ENCODE results near the gene CLSTN2.

The CLSTN2 gene

DNA sequence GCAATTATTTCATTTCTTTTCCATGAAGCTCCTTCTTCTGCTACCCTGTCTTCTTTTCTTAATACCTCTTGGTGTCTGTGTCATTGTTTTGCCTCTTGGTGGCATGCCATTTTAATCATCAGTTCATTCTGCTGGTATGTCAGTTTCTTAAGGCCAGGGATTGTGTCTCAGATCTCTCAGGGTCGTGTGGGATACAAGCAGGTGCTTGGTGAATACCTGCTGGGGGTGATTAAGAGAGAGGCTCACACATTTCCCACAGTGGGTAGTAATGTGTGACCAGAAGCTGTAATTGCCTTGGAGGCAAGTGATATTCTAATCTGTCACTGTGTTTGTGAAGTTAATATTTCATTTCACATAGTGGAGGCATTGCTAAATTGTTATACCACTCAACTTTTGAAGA, 381.5 kb downstream of the CLSTN2 start:
- Histone ChIP-seq H3K27ac (ENCODE audit: low read depth, low read length) (no peak overlapping the region), H3K4me1 (ENCODE audit: control insufficient read depth, insufficient read depth, low read length) (no peaks in the 10 kb centered on the region), H3K9ac (ENCODE audit: low read length) (no peak overlapping the region), H3K27me3 (ENCODE audit: control insufficient read depth, insufficient read depth, low read length) (no peaks in the 10 kb centered on the region), H3K4me3 (ENCODE audit: low read length) (no peak overlapping the region), H3K36me3 (ENCODE audit: control insufficient read depth, insufficient read depth, low read length) (no peaks in the 10 kb centered on the region)

DNA sequence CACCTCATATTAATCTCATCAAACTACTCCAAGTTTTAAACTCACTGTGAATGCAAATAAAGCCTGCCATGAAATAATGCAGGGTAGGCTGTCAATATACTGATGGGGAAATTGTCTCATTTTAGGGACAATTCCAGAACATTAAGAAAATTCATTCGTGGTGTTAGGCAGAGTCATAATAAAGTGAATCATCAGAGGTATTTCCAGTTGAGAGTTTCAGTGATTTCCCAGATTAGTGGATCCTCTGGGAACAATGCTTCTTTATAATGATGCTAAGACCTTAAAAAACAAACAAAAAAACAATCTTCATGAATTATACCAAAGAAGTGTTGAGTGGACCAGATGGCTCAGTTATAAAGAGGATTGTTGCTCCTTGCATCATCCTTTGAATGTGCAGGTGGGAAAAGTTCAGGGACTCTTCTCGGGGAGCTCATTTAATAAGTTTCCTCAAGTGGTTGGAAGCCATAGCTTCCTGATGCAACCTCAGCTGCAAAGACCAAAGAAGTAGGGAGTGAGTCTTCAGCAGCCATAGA, 381.9 kb downstream of the CLSTN2 start:
- no peak overlapping the region for H3K9ac ChIP-seq (ENCODE audit: low read length)
- no peaks in the 10 kb centered on the region for H3K36me3 ChIP-seq (ENCODE audit: control insufficient read depth, insufficient read depth, low read length)
- H3K4me1 ChIP-seq (ENCODE audit: control insufficient read depth, insufficient read depth, low read length): no peaks in the 10 kb centered on the region
- H3K4me3 ChIP-seq (ENCODE audit: low read length): no peak overlapping the region
- no peaks in the 10 kb centered on the region for H3K27me3 ChIP-seq (ENCODE audit: control insufficient read depth, insufficient read depth, low read length)
- H3K27ac ChIP-seq (ENCODE audit: low read depth, low read length): no peak overlapping the region

DNA sequence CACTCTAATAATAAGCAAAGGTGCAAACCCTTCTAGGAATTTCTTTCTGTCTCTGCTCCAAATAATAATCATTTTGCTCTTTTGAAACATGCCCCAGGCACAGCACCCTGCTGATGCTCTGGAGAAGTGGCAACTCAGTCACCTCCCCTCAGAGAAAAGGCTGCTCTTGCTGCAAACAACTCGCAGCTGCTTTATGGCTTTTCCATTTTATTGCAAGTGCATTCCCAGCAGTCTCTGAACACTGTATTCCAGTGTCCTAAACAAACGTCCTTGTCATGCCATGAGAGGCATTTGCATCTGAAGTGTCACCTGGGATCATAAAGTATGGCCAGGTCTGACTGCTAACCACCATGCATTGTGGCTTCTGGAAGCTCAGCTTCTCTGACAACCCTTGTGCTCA, 384.8 kb downstream of the CLSTN2 start:
- H3K9ac ChIP-seq (ENCODE audit: low read length): no peak overlapping the region
- no peaks in the 10 kb centered on the region for H3K27me3 ChIP-seq (ENCODE audit: control insufficient read depth, insufficient read depth, low read length)
- H3K4me1 ChIP-seq (ENCODE audit: control insufficient read depth, insufficient read depth, low read length): no peaks in the 10 kb centered on the region
- H3K4me3 ChIP-seq (ENCODE audit: low read length): no peak overlapping the region
- no peaks in the 10 kb centered on the region for H3K36me3 ChIP-seq (ENCODE audit: control insufficient read depth, insufficient read depth, low read length)
- no peak overlapping the region for H3K27ac ChIP-seq (ENCODE audit: low read depth, low read length)

DNA sequence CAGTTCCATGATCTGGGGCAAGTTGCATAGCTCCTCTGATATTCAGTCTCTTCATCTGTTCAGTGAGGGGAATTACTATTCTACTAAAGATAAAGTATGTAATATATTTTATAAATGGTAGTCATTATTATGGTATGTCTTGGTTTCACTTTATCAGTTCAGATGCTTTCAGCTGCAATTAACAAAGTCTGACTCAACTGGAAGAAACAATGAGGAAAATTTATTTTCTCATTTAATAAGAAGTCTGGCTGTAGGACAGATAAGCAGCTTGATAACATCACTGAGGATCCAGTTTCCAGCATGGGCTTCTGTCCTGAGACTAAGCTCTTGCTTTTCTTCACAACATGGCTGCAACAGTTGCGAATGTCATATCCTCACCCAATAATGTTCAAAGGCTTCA, 388.6 kb downstream of the CLSTN2 start:
- H3K4me3 ChIP-seq (ENCODE audit: low read length): no peak overlapping the region
- no peak overlapping the region for H3K27ac ChIP-seq (ENCODE audit: low read depth, low read length)
- H3K4me1 ChIP-seq (ENCODE audit: control insufficient read depth, insufficient read depth, low read length): no peaks in the 10 kb centered on the region
- H3K9ac ChIP-seq (ENCODE audit: low read length): no peak overlapping the region
- no peaks in the 10 kb centered on the region for H3K36me3 ChIP-seq (ENCODE audit: control insufficient read depth, insufficient read depth, low read length)
- no peaks in the 10 kb centered on the region for H3K27me3 ChIP-seq (ENCODE audit: control insufficient read depth, insufficient read depth, low read length)

DNA sequence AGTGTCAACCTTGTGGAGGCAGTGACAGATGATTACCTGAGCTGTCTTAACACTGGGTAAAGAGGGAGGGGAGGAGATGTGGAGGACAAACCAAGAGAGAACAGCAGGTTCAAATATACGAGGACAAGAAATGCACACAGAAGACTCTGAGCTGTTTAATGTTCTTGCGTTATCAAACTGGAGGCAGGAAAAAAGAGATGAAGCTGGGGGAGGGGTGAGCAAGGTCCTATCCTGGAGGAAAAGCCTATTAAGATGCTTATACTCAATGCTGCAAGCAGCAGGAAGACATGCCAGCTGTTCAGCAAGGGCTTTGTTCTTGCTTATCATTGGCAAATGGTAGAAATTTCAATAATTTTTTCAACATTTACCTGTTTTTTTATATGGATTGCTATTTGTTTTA, 397.1 kb downstream of the CLSTN2 start:
- H3K4me1 ChIP-seq (ENCODE audit: control insufficient read depth, insufficient read depth, low read length): no peaks in the 10 kb centered on the region
- no peak overlapping the region for H3K9ac ChIP-seq (ENCODE audit: low read length)

DNA sequence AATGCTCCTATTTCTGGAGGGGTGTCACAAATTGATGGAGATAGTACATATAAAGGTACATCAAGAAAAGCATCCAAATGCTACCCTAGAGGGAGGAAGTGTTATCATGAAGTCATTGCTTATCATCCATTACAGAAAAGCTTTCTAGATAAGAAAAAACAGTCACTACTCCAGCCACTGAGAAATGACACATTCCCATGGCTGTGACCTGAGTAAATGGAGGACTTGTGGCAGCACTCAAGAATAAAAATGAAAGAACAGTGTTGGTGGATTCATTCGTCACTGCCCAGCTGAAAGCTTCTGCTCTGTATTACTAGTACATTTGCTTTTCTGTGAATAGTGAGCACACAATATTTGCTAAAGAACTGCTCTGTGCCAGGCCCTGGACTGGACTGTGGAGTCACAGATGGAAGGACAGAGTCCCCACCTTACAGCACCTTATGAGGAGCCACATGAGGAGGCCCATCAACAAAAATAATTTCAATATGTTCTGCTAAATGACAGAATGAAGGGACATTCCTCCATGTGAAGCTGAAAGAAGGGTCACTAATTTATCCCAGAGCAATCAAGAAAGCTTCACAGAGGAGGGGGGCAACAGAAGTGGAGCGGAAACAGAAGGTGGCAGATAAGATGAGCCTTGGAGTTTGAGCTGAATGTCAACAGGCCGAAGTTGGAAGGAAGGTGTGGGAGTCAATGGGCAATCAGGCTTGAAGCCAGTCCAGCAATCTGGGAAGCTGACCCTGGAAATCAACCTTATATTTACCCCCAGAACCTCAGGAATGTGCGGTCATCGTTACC, 399.3 kb downstream of the CLSTN2 start:
- Histone ChIP-seq H3K36me3 (ENCODE audit: control insufficient read depth, insufficient read depth, low read length) (no peaks in the 10 kb centered on the region), H3K9ac (ENCODE audit: low read length) (no peak overlapping the region), H3K4me1 (ENCODE audit: control insufficient read depth, insufficient read depth, low read length) (no peaks in the 10 kb centered on the region), H3K27me3 (ENCODE audit: control insufficient read depth, insufficient read depth, low read length) (no peaks in the 10 kb centered on the region), H3K4me3 (ENCODE audit: low read length) (no peak overlapping the region), H3K27ac (ENCODE audit: low read depth, low read length) (no peak overlapping the region)

More for the DNA sequence above, 397.1 kb downstream of the CLSTN2 start:
- no peak overlapping the region for H3K27ac ChIP-seq (ENCODE audit: low read depth, low read length)
- H3K36me3 ChIP-seq (ENCODE audit: control insufficient read depth, insufficient read depth, low read length): no peaks in the 10 kb centered on the region
- no peaks in the 10 kb centered on the region for H3K27me3 ChIP-seq (ENCODE audit: control insufficient read depth, insufficient read depth, low read length)
- H3K4me3 ChIP-seq (ENCODE audit: low read length): no peak overlapping the region

DNA sequence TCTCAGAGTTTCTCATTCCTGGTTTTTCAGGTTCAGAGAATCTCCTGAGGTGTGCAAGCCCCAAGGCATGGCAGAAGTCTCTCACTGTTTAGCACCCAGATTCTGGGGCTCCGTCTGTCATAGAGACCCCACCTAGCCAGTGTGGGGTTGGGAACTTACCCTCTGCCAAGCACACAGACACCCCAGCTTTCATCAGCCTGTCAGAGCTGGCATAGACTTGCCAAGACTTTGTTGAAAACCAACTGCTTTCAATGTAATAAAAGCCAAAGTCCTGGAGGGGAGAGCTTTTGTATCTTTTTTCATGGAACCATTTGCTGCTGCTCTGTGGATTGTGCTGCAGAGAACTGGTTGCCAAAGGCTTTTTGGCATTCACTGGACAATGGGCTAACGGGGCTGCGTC, 401.5 kb downstream of the CLSTN2 start:
- H3K4me1 ChIP-seq (ENCODE audit: control insufficient read depth, insufficient read depth, low read length): no peaks in the 10 kb centered on the region
- H3K9ac ChIP-seq (ENCODE audit: low read length): no peak overlapping the region
- no peak overlapping the region for H3K4me3 ChIP-seq (ENCODE audit: low read length)
- no peaks in the 10 kb centered on the region for H3K27me3 ChIP-seq (ENCODE audit: control insufficient read depth, insufficient read depth, low read length)
- no peaks in the 10 kb centered on the region for H3K36me3 ChIP-seq (ENCODE audit: control insufficient read depth, insufficient read depth, low read length)
- H3K27ac ChIP-seq (ENCODE audit: low read depth, low read length): no peak overlapping the region

DNA sequence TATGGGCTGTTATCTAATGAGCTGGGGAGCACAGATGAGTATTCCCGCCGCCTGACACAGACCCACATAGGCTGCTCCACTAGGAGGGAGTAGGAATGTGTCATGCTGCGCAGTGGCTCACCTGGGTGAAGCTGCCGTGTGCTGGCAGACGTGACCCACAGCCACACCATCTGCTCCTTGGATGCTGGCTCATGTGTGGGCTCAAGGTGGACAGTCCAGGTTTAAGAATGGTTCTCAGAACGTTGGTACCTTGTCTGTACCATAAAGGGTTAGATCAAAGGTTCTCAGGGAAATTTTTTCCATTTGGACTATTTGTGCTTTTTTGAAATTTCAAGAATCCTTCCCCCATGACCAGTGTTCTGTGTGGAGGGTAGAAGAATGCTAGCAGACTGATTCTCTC, 403.9 kb downstream of the CLSTN2 start:
- H3K4me3 ChIP-seq (ENCODE audit: low read length): no peak overlapping the region
- no peaks in the 10 kb centered on the region for H3K27me3 ChIP-seq (ENCODE audit: control insufficient read depth, insufficient read depth, low read length)
- H3K4me1 ChIP-seq (ENCODE audit: control insufficient read depth, insufficient read depth, low read length): no peaks in the 10 kb centered on the region
- H3K36me3 ChIP-seq (ENCODE audit: control insufficient read depth, insufficient read depth, low read length): no peaks in the 10 kb centered on the region
- H3K27ac ChIP-seq (ENCODE audit: low read depth, low read length): no peak overlapping the region
- H3K9ac ChIP-seq (ENCODE audit: low read length): no peak overlapping the region

DNA sequence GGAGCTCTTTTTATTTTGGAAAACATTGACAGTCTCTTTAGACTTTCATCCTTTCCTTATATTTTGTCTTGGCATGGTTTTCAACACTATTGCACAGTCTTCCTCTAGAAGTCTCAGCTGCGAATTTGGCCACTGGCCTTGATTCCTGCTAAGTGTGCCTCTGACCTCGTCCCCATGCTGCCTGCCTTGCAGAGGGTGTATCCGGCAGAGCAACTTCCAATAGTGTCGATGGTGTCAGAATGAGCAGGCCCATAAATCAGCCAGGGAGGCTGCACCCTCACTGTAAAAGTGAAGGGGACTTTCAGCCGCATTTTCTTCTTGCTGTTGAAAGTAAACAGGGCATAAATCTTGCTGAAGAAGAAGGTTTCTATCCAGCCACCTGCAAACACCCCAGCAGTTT, 406.2 kb downstream of the CLSTN2 start:
- H3K9ac ChIP-seq (ENCODE audit: low read length): no peak overlapping the region
- H3K27me3 ChIP-seq (ENCODE audit: control insufficient read depth, insufficient read depth, low read length): no peaks in the 10 kb centered on the region
- H3K4me3 ChIP-seq (ENCODE audit: low read length): no peak overlapping the region
- H3K27ac ChIP-seq (ENCODE audit: low read depth, low read length): no peak overlapping the region
- no peaks in the 10 kb centered on the region for H3K4me1 ChIP-seq (ENCODE audit: control insufficient read depth, insufficient read depth, low read length)
- no peaks in the 10 kb centered on the region for H3K36me3 ChIP-seq (ENCODE audit: control insufficient read depth, insufficient read depth, low read length)

DNA sequence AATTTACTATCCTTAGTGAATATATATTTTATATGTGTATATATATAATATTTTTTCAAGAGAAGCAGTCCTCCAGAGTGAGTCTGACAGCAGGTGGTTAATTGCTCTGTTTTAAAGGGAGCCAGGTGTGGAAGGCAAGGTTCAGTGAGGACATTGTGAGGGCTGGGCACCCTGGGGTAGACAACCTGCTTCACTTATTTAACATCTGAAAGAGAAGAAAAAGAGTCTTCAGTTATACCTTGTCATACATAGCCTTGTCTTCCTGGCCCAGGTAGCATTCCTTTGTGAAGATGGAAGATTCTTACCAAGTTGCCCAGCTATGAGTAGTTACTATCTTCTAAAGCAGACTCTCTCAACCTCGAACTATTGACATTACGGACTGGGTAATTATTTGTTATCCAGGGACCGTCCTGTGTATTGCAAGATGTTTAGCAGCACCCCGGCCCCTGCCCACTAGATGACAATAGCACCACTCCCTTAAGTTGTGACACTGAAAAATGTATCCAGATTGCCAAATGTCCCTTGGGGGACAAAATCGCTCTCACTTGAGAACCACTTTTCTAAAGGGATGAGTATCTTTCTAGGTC, 406.9 kb downstream of the CLSTN2 start:
- Histone ChIP-seq H3K27me3 (ENCODE audit: control insufficient read depth, insufficient read depth, low read length) (no peaks in the 10 kb centered on the region), H3K36me3 (ENCODE audit: control insufficient read depth, insufficient read depth, low read length) (no peaks in the 10 kb centered on the region), H3K4me3 (ENCODE audit: low read length) (no peak overlapping the region), H3K4me1 (ENCODE audit: control insufficient read depth, insufficient read depth, low read length) (no peaks in the 10 kb centered on the region), H3K27ac (ENCODE audit: low read depth, low read length) (no peak overlapping the region), H3K9ac (ENCODE audit: low read length) (no peak overlapping the region)

DNA sequence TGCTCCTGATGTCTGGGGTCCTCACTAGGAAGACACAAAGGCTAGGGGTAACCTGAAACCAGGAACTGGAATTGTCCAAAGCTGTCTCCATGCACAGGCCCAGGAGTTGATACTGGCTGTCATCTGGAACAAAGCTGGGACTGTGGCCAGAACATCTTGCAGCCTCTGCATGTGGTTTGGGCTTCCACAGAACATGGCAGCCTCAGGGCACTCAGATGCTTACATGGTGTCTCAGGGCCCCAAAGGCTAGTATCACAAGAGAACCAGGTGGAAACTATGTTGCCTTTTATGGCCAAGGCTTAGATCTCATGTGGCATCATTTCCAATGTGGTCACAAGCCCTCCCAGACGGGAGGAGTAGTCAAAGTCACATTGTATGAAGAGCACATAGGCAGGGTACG, 407.7 kb downstream of the CLSTN2 start:
- Histone ChIP-seq H3K27ac (ENCODE audit: low read depth, low read length) (no peak overlapping the region), H3K4me1 (ENCODE audit: control insufficient read depth, insufficient read depth, low read length) (no peaks in the 10 kb centered on the region), H3K36me3 (ENCODE audit: control insufficient read depth, insufficient read depth, low read length) (no peaks in the 10 kb centered on the region), H3K4me3 (ENCODE audit: low read length) (no peak overlapping the region), H3K27me3 (ENCODE audit: control insufficient read depth, insufficient read depth, low read length) (no peaks in the 10 kb centered on the region), H3K9ac (ENCODE audit: low read length) (no peak overlapping the region)

DNA sequence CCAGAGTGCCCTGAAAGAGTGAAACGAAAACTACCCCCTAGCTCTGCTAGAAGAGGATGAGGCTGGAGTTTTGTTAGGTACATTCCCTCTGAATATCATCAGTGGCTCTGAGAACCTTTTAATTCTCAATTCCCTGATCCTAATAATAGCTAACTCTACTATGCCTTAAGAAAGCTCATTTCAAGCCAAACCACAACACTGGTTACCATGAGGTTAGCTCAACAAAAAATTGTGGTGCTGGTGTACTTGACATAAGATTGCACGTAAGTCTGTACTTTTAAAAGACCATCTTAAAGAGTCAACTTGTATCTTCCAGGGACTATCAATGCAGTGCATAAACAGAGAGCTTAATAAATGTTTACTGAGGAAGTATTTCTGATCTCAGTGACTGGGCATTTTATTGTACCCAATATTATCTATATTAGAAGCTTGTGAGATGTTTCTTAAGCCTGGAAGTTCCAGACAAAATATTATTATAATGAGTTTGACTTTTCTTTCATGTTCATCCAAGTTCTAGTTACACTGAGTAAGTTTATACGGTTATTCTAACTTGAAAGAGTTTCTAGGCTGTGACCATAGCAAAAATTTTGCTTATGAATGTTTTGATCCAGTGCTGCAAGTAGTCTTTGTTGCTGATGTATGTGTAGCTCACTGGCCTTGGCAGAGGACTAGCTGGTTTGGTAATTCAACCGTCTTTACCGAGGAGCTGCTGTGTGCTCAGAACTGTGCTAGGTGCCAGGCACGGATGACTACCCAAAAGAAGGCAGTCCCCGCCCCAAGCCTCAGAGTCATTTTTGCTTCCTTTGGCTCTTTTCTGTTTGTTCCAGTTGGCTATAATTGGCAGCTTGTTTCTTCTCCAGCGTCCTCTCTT, 408.5 kb downstream of the CLSTN2 start:
- Histone ChIP-seq H3K27me3 (ENCODE audit: control insufficient read depth, insufficient read depth, low read length) (no peaks in the 10 kb centered on the region), H3K4me1 (ENCODE audit: control insufficient read depth, insufficient read depth, low read length) (no peaks in the 10 kb centered on the region), H3K36me3 (ENCODE audit: control insufficient read depth, insufficient read depth, low read length) (no peaks in the 10 kb centered on the region), H3K4me3 (ENCODE audit: low read length) (no peak overlapping the region), H3K9ac (ENCODE audit: low read length) (no peak overlapping the region), H3K27ac (ENCODE audit: low read depth, low read length) (no peak overlapping the region)

Measured in rectal smooth muscle tissue (tissue), 1 donor.